Measurements from ENCODE around the gene HASPIN. TPM values are rescaled to one million over a fixed set of nuclear protein-coding genes. Genes with fewer than 3 reads are reported as not detected.
"Not testable (repeated sequence)": the region's sequence is repeated elsewhere in the genome, so short reads cannot be mapped to it uniquely, and the experiment has no call there.

The HASPIN gene
- polyA plus RNA-seq, 3 donors, result 0.05 TPM; not detected in 2

DNA sequence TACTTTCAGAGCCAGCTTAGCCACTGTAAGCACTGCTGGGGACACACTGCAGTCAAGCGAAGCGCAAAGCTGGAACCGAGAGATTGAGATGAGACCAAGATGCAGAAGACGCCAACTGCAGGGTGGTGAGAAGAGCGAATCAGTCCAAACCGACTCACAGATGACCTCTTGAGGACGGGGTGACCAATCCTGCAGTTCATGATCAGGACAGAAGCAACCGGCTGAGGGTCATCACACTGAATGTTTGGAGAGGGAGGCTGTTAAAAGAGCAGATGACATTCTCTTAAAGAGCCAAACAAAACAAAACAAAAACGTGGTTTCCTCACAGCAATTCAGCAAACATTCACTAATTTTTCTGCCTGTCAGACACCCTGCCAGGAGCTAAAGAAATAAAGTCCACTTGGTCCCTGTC, 8.5 kb downstream of the HASPIN start:
- DNase-seq, result no peak
- TF ChIP-seq, protein P1, sequence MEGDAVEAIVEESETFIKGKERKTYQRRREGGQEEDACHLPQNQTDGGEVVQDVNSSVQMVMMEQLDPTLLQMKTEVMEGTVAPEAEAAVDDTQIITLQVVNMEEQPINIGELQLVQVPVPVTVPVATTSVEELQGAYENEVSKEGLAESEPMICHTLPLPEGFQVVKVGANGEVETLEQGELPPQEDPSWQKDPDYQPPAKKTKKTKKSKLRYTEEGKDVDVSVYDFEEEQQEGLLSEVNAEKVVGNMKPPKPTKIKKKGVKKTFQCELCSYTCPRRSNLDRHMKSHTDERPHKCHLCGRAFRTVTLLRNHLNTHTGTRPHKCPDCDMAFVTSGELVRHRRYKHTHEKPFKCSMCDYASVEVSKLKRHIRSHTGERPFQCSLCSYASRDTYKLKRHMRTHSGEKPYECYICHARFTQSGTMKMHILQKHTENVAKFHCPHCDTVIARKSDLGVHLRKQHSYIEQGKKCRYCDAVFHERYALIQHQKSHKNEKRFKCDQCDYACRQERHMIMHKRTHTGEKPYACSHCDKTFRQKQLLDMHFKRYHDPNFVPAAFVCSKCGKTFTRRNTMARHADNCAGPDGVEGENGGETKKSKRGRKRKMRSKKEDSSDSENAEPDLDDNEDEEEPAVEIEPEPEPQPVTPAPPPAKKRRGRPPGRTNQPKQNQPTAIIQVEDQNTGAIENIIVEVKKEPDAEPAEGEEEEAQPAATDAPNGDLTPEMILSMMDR (IDR thresholded peaks at IDR 0.05), result no peak
- Histone ChIP-seq H3K27me3 (ENCODE audit: control insufficient read depth in 2 of 2, insufficient read depth in 2 of 2, low read length in 2 of 2) (no peaks in the 10 kb centered on the region), H3K4me3 (replicated peaks in 1 of 3; ENCODE audit: low read depth in 2 of 3, low read length in 3 of 3) (no peak overlapping the region), H3K79me2 (ENCODE audit: insufficient read depth, low read length) (peaks cover 9% of the 10 kb centered on the region), H3K27ac (ENCODE audit: low read depth in 1 of 2, low read length in 2 of 2) (no peak overlapping the region), H3K9ac (ENCODE audit: insufficient read depth, low read length, poor library complexity, severe bottlenecking) (no peak overlapping the region), H3K9me3 (replicated peaks in 1 of 2; ENCODE audit: control insufficient read depth in 1 of 2, insufficient read depth in 1 of 2, low read length in 2 of 2) (no peaks in the 10 kb centered on the region), H3K36me3 (replicated peaks in 1 of 2; ENCODE audit: control insufficient read depth in 1 of 2, insufficient read depth in 2 of 2, low read length in 2 of 2) (peaks cover 0 to 10% of the 10 kb centered on the region in 2 donors), H2AFZ (ENCODE audit: insufficient read depth, low read depth, low read length, poor library complexity, severe bottlenecking) (no peak overlapping the region), H3K4me1 (ENCODE audit: control insufficient read depth in 1 of 2, insufficient read depth in 2 of 2, low read length in 2 of 2) (no peaks in the 10 kb centered on the region), H4K20me1 (ENCODE audit: insufficient read depth, low read length) (no peaks in the 10 kb centered on the region), H3K4me2 (replicated peaks; ENCODE audit: extremely low read depth, low read length, poor library complexity, severe bottlenecking) (no peak overlapping the region)
- WGBS (ENCODE audit: insufficient coverage), result 78% methylated on average over 7 of the region's 9 CpGs
- Mint-ChIP-seq H3K9me3 (no peaks in the 10 kb centered on the region), H3K27ac (peak overlapping the region in 1 of 7 donors; percentile 83), H3K36me3 (peaks cover 4 to 19% of the 10 kb centered on the region in 2 donors), H3K27me3 (ENCODE audit: low read depth in 3 of 3) (peaks cover 1 to 6% (median 3%) of the 10 kb centered on the region in 3 donors), H3K4me1 (no peaks in the 10 kb centered on the region), H3K4me3 (no peak overlapping the region)
- intact Hi-C loops (cut with micrococcal nuclease), result loop anchor here in 1 of 2 donors (10.0 kb wide), 1 partner anchor 273 kb away; no protein-coding TSS in a partner anchor

DNA sequence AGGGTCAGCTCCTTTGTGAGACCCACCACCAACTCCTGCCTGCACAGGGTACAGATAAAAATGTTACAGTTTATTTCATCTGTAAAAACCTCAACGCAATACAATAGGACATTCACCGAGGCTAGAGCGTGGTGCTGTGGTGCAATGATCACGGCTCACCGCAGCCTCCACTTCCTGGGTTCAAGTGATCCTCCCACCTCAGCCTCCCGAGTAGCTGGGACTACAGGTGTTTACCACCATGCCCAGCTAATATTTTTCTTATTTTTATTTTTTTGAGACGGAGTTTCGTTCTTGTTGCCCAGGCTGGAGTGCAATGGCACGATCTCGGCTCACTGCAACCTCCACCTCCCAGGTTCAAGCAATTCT, 11.2 kb downstream of the HASPIN start:
- H3K79me2 ChIP-seq (ENCODE audit: insufficient read depth, low read length); H3K4me3 Mint-ChIP-seq; H2AFZ ChIP-seq (ENCODE audit: insufficient read depth, low read depth, low read length, poor library complexity, severe bottlenecking); H3K4me1 ChIP-seq (ENCODE audit: control insufficient read depth in 1 of 2, insufficient read depth in 2 of 2, low read length in 2 of 2); H3K36me3 ChIP-seq (replicated peaks in 1 of 2; ENCODE audit: control insufficient read depth in 1 of 2, insufficient read depth in 2 of 2, low read length in 2 of 2); H3K4me3 ChIP-seq (replicated peaks in 1 of 3; ENCODE audit: low read depth in 2 of 3, low read length in 3 of 3); DNase-seq; H3K27ac Mint-ChIP-seq; H3K9ac ChIP-seq (ENCODE audit: insufficient read depth, low read length, poor library complexity, severe bottlenecking); H3K27ac ChIP-seq (ENCODE audit: low read depth in 1 of 2, low read length in 2 of 2); H3K4me2 ChIP-seq (replicated peaks; ENCODE audit: extremely low read depth, low read length, poor library complexity, severe bottlenecking); H3K27me3 ChIP-seq (ENCODE audit: control insufficient read depth in 2 of 2, insufficient read depth in 2 of 2, low read length in 2 of 2); H4K20me1 ChIP-seq (ENCODE audit: insufficient read depth, low read length); H3K27me3 Mint-ChIP-seq (ENCODE audit: low read depth in 3 of 3); H3K9me3 ChIP-seq (replicated peaks in 1 of 2; ENCODE audit: control insufficient read depth in 1 of 2, insufficient read depth in 1 of 2, low read length in 2 of 2); H3K9me3 Mint-ChIP-seq; H3K4me1 Mint-ChIP-seq; H3K36me3 Mint-ChIP-seq: not testable (repeated sequence)
- WGBS (ENCODE audit: insufficient coverage), result 70% methylated on average over 6 of the region's 10 CpGs
- intact Hi-C loops (cut with micrococcal nuclease), result loop anchor here in 1 of 2 donors (10.0 kb wide), 1 partner anchor 270 kb away; no protein-coding TSS in a partner anchor

All from CD14-positive monocyte (primary cell).